Fibroblast of lung (primary cell): Measurements from ENCODE around the gene HPX.

Experiments used
- CTCF ChIP-seq, 2 donors: IDR thresholded peaks in 1 of 2; conservative IDR thresholded peaks in 1 of 2; 1 replicate in 1 of 2; 2 replicates in 1 of 2; pipeline ENCODE4 v1.5.1; 2011 to 2012; ENCODE audit warnings: low read length in 2 of 2, control low read depth in 1 of 2, inconsistent platforms in 1 of 2, low read depth in 1 of 2, mild to moderate bottlenecking in 1 of 2
- EZH2 ChIP-seq: IDR thresholded peaks from 2 replicates; pipeline ENCODE4 v1.5.1; 2012; ENCODE audit warnings: low read length, control low read depth, mild to moderate bottlenecking; ENCODE audit errors: missing control alignments

GRCh38 chr11:6404342-6405051, 36.3 kb downstream of the HPX start:
- TF ChIP-seq CTCF (conservative IDR thresholded peaks at IDR 0.05 in 1 of 2, IDR thresholded peaks at IDR 0.05 in 1 of 2; ENCODE audit: low read depth in 1 of 2, low read length in 2 of 2) (no peak), EZH2 (no peak)
